ENCODE data around the gene SLC37A2. TPM values are rescaled to one million over a fixed set of nuclear protein-coding genes. Genes with fewer than 3 reads are reported as not detected.

SLC37A2 gene
- total and polyA plus RNA-seq, 2 donors: 3.0 to 4.3 TPM

DNA sequence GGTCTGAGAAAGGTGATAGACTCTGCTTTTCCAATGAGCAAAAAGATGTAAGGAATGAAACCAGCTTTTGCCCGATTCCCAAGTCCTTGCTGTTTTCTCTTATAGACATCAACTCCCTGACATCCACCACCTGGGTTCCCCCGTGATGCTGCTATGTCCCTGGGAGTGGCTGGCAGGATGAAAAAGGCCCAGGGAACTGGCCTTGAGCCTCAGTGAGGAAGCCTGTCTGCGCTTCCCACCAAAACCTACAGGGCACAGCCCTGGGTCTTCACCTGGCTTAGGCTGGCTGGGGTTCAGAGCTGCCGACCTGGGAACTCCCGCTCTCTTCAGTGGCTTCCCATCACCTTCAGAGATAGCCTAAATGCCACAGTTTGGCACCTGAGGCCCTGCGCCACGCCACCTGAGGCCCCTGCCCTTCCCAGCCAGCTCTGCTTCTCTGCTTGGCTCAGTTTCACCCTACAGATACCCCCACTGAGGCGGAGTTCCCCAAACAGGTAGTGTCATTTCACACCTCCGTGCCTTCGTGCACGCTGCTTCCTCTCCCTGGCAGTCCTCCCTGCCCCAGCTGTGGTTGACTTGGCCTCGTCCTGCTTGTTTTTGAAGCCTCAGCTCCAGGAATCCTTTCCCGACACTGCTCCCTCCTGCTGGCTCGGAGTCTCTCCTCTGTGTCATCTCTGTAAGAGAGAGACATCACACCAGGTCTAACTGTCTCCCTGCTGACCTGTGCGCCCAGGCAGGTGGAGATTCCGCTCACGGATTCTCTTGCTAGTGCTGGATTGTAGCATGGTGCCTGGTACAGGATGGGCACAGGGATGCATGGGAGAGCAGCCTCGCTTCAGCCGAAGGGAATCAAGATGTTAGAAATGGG is 10.7 kb downstream of the SLC37A2 start:
- H3K4me3 ChIP-seq (ENCODE audit: low read length in 2 of 2): no peak overlapping the region
- no peaks in the 10 kb centered on the region for H3K27me3 ChIP-seq (ENCODE audit: control insufficient read depth in 2 of 2, insufficient read depth in 1 of 2, low read length in 1 of 2)
- H3K27ac ChIP-seq (ENCODE audit: low read depth in 1 of 2, low read length in 1 of 2): no peak overlapping the region
- peaks cover 0 to 9% of the 10 kb centered on the region in 2 donors for H3K4me1 ChIP-seq (ENCODE audit: control insufficient read depth in 2 of 2, insufficient read depth in 2 of 2, low read length in 2 of 2)
- no peak for DNase-seq (ENCODE audit: low read depth in 6 of 9, low spot score in 9 of 9)
- WGBS: 94% methylated on average over 19 of the region's 19 CpGs
- H3K36me3 ChIP-seq (ENCODE audit: control insufficient read depth in 2 of 2, insufficient read depth in 2 of 2, low read length in 1 of 2): no peaks in the 10 kb centered on the region
- H3K9me3 ChIP-seq (ENCODE audit: control insufficient read depth in 2 of 2, insufficient read depth in 1 of 2, low read length in 1 of 2): no peaks in the 10 kb centered on the region

- Histone ChIP-seq H3K4me3 (ENCODE audit: low read length in 2 of 2) (no peak overlapping the region), H3K27ac (ENCODE audit: low read depth in 1 of 2, low read length in 1 of 2) (no peak overlapping the region), H3K9me3 (ENCODE audit: control insufficient read depth in 2 of 2, insufficient read depth in 1 of 2, low read length in 1 of 2) (no peaks in the 10 kb centered on the region), H3K4me1 (ENCODE audit: control insufficient read depth in 2 of 2, insufficient read depth in 2 of 2, low read length in 2 of 2) (peaks cover 0 to 9% of the 10 kb centered on the region in 2 donors), H3K27me3 (ENCODE audit: control insufficient read depth in 2 of 2, insufficient read depth in 1 of 2, low read length in 1 of 2) (no peaks in the 10 kb centered on the region), H3K36me3 (ENCODE audit: control insufficient read depth in 2 of 2, insufficient read depth in 2 of 2, low read length in 1 of 2) (no peaks in the 10 kb centered on the region)
- DNase-seq (ENCODE audit: low read depth in 6 of 9, low spot score in 9 of 9): no peak
- WGBS: 96% methylated on average over 11 of the region's 11 CpGs
Measured at GRCh38 chr11:125074511-125075241, 11.6 kb downstream of the SLC37A2 start.

DNA sequence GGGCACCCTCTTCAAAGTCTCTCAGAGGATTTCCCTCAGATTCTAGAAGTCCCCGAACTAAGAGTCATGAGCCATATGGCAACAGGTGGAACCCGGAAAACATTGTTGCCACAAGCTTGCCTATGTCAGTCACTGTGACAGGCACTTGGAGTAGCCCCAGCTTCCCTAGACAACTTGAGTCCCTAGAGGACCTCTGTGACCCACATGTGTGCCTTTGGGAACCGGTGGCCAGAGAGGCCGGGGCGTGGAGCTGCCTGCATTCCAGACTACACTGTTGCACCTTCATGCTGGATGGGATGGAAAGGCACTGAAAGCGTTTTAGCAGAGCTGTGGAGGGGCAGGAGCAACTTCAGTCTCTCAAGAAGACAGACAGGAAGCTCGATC is 12.1 kb downstream of the SLC37A2 start:
- H3K27me3 ChIP-seq (ENCODE audit: control insufficient read depth in 2 of 2, insufficient read depth in 1 of 2, low read length in 1 of 2): no peaks in the 10 kb centered on the region
- H3K27ac ChIP-seq (ENCODE audit: low read depth in 1 of 2, low read length in 1 of 2): no peak overlapping the region
- no peak overlapping the region for H3K4me3 ChIP-seq (ENCODE audit: low read length in 2 of 2)
- peaks cover 0 to 9% of the 10 kb centered on the region in 2 donors for H3K4me1 ChIP-seq (ENCODE audit: control insufficient read depth in 2 of 2, insufficient read depth in 2 of 2, low read length in 2 of 2)
- no peak for DNase-seq (ENCODE audit: low read depth in 6 of 9, low spot score in 9 of 9)
- H3K36me3 ChIP-seq (ENCODE audit: control insufficient read depth in 2 of 2, insufficient read depth in 2 of 2, low read length in 1 of 2): no peaks in the 10 kb centered on the region
- no peaks in the 10 kb centered on the region for H3K9me3 ChIP-seq (ENCODE audit: control insufficient read depth in 2 of 2, insufficient read depth in 1 of 2, low read length in 1 of 2)
- WGBS: 94% methylated on average over 7 of the region's 7 CpGs

DNA sequence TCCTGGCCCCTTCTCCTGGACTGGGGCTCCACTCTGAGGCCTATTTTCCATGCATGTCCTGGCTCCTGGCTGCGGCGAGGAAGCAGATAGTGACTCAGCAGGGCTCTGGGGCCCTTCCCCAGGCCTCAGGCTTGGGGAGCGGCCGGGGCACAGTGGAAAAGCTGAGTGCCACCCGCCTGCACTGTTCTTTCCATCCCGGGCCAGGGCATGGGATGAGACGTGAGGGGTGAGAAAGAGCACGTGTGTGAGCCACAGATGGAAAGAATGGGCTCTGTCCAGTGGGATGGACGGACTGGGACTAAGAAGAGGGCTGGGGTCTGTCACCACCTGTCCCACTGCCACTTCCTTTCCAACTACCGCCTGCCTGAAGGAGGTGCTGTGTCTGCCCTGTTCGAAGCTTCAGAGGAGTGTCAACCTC is 12.8 kb downstream of the SLC37A2 start:
- no peaks in the 10 kb centered on the region for H3K36me3 ChIP-seq (ENCODE audit: control insufficient read depth in 2 of 2, insufficient read depth in 2 of 2, low read length in 1 of 2)
- no peak overlapping the region for H3K4me3 ChIP-seq (ENCODE audit: low read length in 2 of 2)
- H3K4me1 ChIP-seq (ENCODE audit: control insufficient read depth in 2 of 2, insufficient read depth in 2 of 2, low read length in 2 of 2): peaks cover 0 to 5% of the 10 kb centered on the region in 2 donors
- no peaks in the 10 kb centered on the region for H3K27me3 ChIP-seq (ENCODE audit: control insufficient read depth in 2 of 2, insufficient read depth in 1 of 2, low read length in 1 of 2)
- DNase-seq (ENCODE audit: low read depth in 6 of 9, low spot score in 9 of 9): no peak
- H3K9me3 ChIP-seq (ENCODE audit: control insufficient read depth in 2 of 2, insufficient read depth in 1 of 2, low read length in 1 of 2): no peaks in the 10 kb centered on the region
- WGBS: 93% methylated on average over 11 of the region's 11 CpGs
- no peak overlapping the region for H3K27ac ChIP-seq (ENCODE audit: low read depth in 1 of 2, low read length in 1 of 2)

DNA sequence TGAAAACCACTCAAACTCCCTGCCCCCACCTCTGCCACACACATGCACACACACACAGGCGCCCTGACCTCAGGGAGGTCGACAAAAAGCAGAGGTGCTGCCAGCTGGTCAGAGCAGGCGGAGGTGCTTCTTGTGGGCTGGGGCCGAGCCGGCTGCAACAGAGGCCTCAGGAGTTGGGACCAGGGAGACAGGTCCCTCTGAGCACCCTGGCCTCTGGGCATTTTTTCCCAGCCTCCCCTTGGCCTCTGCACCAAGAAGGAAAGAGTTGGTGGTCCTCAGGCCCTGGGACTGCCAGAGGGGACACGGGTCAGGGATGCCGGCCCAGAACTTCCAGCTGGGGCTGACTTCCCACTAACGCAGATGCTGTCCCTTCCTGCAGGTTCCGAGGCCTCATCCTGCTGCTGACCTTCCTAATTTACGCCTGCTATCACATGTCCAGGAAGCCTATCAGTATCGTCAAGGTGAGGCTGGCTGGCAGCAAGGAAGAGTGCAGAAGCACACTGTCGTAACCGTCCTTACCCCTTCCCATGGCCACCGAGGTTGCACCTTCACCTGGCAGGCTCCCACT is 13.4 kb downstream of the SLC37A2 start:
- Histone ChIP-seq H3K27me3 (ENCODE audit: control insufficient read depth in 2 of 2, insufficient read depth in 1 of 2, low read length in 1 of 2) (no peaks in the 10 kb centered on the region), H3K4me1 (ENCODE audit: control insufficient read depth in 2 of 2, insufficient read depth in 2 of 2, low read length in 2 of 2) (peaks cover 0 to 4% of the 10 kb centered on the region in 2 donors), H3K4me3 (ENCODE audit: low read length in 2 of 2) (no peak overlapping the region), H3K9me3 (ENCODE audit: control insufficient read depth in 2 of 2, insufficient read depth in 1 of 2, low read length in 1 of 2) (no peaks in the 10 kb centered on the region), H3K27ac (ENCODE audit: low read depth in 1 of 2, low read length in 1 of 2) (no peak overlapping the region), H3K36me3 (ENCODE audit: control insufficient read depth in 2 of 2, insufficient read depth in 2 of 2, low read length in 1 of 2) (no peaks in the 10 kb centered on the region)
- 96% methylated on average over 14 of the region's 14 CpGs for WGBS
- no peak for DNase-seq (ENCODE audit: low read depth in 6 of 9, low spot score in 9 of 9)

- H3K4me1 ChIP-seq (ENCODE audit: control insufficient read depth in 2 of 2, insufficient read depth in 2 of 2, low read length in 2 of 2): peaks cover 0 to 4% of the 10 kb centered on the region in 2 donors
- no peak for DNase-seq (ENCODE audit: low read depth in 6 of 9, low spot score in 9 of 9)
- 97% methylated on average over 11 of the region's 11 CpGs for WGBS
- H3K27me3 ChIP-seq (ENCODE audit: control insufficient read depth in 2 of 2, insufficient read depth in 1 of 2, low read length in 1 of 2): no peaks in the 10 kb centered on the region
- H3K36me3 ChIP-seq (ENCODE audit: control insufficient read depth in 2 of 2, insufficient read depth in 2 of 2, low read length in 1 of 2): no peaks in the 10 kb centered on the region
- no peak overlapping the region for H3K27ac ChIP-seq (ENCODE audit: low read depth in 1 of 2, low read length in 1 of 2)
- no peak overlapping the region for H3K4me3 ChIP-seq (ENCODE audit: low read length in 2 of 2)
- H3K9me3 ChIP-seq (ENCODE audit: control insufficient read depth in 2 of 2, insufficient read depth in 1 of 2, low read length in 1 of 2): no peaks in the 10 kb centered on the region
Measured at GRCh38 chr11:125078016-125078415, 14.9 kb downstream of the SLC37A2 start.

GRCh38 chr11:125078516-125079140 is 15.5 kb downstream of the SLC37A2 start:
- peaks cover 0 to 4% of the 10 kb centered on the region in 2 donors for H3K4me1 ChIP-seq (ENCODE audit: control insufficient read depth in 2 of 2, insufficient read depth in 2 of 2, low read length in 2 of 2)
- no peak overlapping the region for H3K4me3 ChIP-seq (ENCODE audit: low read length in 2 of 2)
- H3K27me3 ChIP-seq (ENCODE audit: control insufficient read depth in 2 of 2, insufficient read depth in 1 of 2, low read length in 1 of 2): no peaks in the 10 kb centered on the region
- H3K36me3 ChIP-seq (ENCODE audit: control insufficient read depth in 2 of 2, insufficient read depth in 2 of 2, low read length in 1 of 2): no peaks in the 10 kb centered on the region
- DNase-seq (ENCODE audit: low read depth in 6 of 9, low spot score in 9 of 9): no peak
- WGBS: 94% methylated on average over 14 of the region's 14 CpGs
- H3K9me3 ChIP-seq (ENCODE audit: control insufficient read depth in 2 of 2, insufficient read depth in 1 of 2, low read length in 1 of 2): no peaks in the 10 kb centered on the region
- H3K27ac ChIP-seq (ENCODE audit: low read depth in 1 of 2, low read length in 1 of 2): no peak overlapping the region

DNA sequence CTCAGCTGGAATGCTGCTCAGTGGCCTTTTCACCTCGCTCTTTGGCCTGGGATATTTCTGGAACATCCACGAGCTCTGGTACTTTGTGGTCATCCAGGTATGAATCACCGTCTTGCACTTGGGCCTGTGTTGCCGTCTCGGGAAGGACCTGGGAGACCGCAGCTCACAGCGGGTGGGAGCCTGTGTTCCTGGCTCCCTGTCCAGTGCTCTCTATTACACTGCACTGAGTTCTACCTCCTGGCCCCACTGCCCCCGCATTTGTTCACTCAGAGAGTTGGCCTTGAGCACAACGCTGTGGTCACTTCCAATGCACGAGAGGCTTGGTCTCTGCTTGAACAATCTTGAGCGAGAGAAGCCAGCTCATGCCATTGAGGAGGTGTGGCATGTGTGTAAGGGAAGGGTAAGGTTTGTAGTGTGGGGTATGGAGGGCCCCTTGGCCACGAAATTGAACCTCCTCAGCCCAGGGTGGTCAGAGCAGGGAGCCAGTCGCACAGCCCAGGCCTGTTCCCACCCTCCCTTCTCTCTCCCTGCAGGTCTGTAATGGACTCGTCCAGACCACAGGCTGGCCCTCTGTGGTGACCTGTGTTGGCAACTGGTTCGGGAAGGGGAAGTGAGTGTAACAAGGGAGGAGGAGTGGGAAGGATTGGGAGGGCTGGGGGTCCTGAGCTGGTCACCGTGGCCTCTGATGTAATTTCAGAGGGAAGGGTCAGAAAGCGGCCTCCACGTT is 16.2 kb downstream of the SLC37A2 start:
- WGBS: 92% methylated on average over 18 of the region's 18 CpGs
- DNase-seq (ENCODE audit: low read depth in 6 of 9, low spot score in 9 of 9): no peak
- no peaks in the 10 kb centered on the region for H3K36me3 ChIP-seq (ENCODE audit: control insufficient read depth in 2 of 2, insufficient read depth in 2 of 2, low read length in 1 of 2)
- H3K27me3 ChIP-seq (ENCODE audit: control insufficient read depth in 2 of 2, insufficient read depth in 1 of 2, low read length in 1 of 2): no peaks in the 10 kb centered on the region
- no peak overlapping the region for H3K4me3 ChIP-seq (ENCODE audit: low read length in 2 of 2)
- no peak overlapping the region for H3K27ac ChIP-seq (ENCODE audit: low read depth in 1 of 2, low read length in 1 of 2)
- no peaks in the 10 kb centered on the region for H3K9me3 ChIP-seq (ENCODE audit: control insufficient read depth in 2 of 2, insufficient read depth in 1 of 2, low read length in 1 of 2)
- H3K4me1 ChIP-seq (ENCODE audit: control insufficient read depth in 2 of 2, insufficient read depth in 2 of 2, low read length in 2 of 2): peaks cover 0 to 4% of the 10 kb centered on the region in 2 donors
